ENCODE data around the gene GSKIP.

Gene GSKIP

GRCh38 chr14:96383445-96383844 lies 20.1 kb downstream of the GSKIP start:
- no peak for DNase-seq

- no peak for DNase-seq
These were observed 20.7 kb downstream of the GSKIP start for GRCh38 chr14:96384053-96384452.

GRCh38 chr14:96384740-96385139 lies 21.4 kb downstream of the GSKIP start:
- DNase-seq: no peak

GRCh38 chr14:96385385-96385784 lies 22.1 kb downstream of the GSKIP start:
- DNase-seq: no peak

- DNase-seq: no peak
These were observed 27.6 kb downstream of the GSKIP start for GRCh38 chr14:96390965-96391292.

- DNase-seq: peak; percentile 66
These were observed 28.2 kb downstream of the GSKIP start for GRCh38 chr14:96391293-96392118.

GRCh38 chr14:96393071-96393691 lies 29.9 kb downstream of the GSKIP start:
- DNase-seq: no peak

GRCh38 chr14:96394047-96394815 lies 30.9 kb downstream of the GSKIP start:
- DNase-seq: no peak

- no peak for DNase-seq
These were observed 35.1 kb downstream of the GSKIP start for GRCh38 chr14:96398432-96398831.

GRCh38 chr14:96398921-96399320 lies 35.6 kb downstream of the GSKIP start:
- DNase-seq: no peak

GRCh38 chr14:96399405-96399804 lies 36.1 kb downstream of the GSKIP start:
- no peak for DNase-seq

GRCh38 chr14:96400495-96400894 lies 37.2 kb downstream of the GSKIP start:
- no peak for DNase-seq

GRCh38 chr14:96403409-96403808 lies 40.1 kb downstream of the GSKIP start:
- no peak for DNase-seq

GRCh38 chr14:96405677-96406076 lies 42.4 kb downstream of the GSKIP start:
- no peak for DNase-seq

GRCh38 chr14:96407935-96408570 lies 44.7 kb downstream of the GSKIP start:
- DNase-seq: no peak

- DNase-seq: no peak
These were observed 45.3 kb downstream of the GSKIP start for GRCh38 chr14:96408608-96409007.

- DNase-seq: no peak
These were observed 46.4 kb downstream of the GSKIP start for GRCh38 chr14:96409701-96410100.

- DNase-seq: no peak
These were observed 46.8 kb downstream of the GSKIP start for GRCh38 chr14:96410119-96410518.

- DNase-seq: no peak
These were observed 50.2 kb downstream of the GSKIP start for GRCh38 chr14:96413526-96413925.

- no peak for DNase-seq
These were observed 52.2 kb downstream of the GSKIP start for GRCh38 chr14:96415559-96415958.

GRCh38 chr14:96416292-96416691 lies 53.0 kb downstream of the GSKIP start:
- DNase-seq: no peak

GRCh38 chr14:96417254-96417653 lies 53.9 kb downstream of the GSKIP start:
- DNase-seq: no peak

- DNase-seq: no peak
These were observed 54.7 kb downstream of the GSKIP start for GRCh38 chr14:96418075-96418474.

Measured in NCI-H1436 treated with DMSO at 0.1 percent for 48 hours (cell line).